Fibroblast of mammary gland (primary cell): ENCODE data around the gene KLHL6.

Experiments
- DNase-seq: peaks from one replicate; pipeline ENCODE4 v3.0.0-alpha.2; 2010; ENCODE audit warnings: low read depth
- H3K4me3 ChIP-seq: 2 replicates; pipeline ENCODE4 v1.5.1; 2011; ENCODE audit warnings: low read depth, mild to moderate bottlenecking, low read length, moderate library complexity; ENCODE audit not compliant: control insufficient read depth
- CTCF ChIP-seq: conservative IDR thresholded peaks from 2 replicates; pipeline ENCODE4 v1.5.1; 2011; ENCODE audit warnings: low read depth, low read length, inconsistent platforms; ENCODE audit not compliant: control insufficient read depth, insufficient read depth

KLHL6 gene

GRCh38 chr3:183566880-183567279 lies 11.4 kb upstream of the KLHL6 start:
- no peak for TF ChIP-seq CTCF
- no peak overlapping the region for H3K4me3 ChIP-seq
- DNase-seq = no peak

DNA sequence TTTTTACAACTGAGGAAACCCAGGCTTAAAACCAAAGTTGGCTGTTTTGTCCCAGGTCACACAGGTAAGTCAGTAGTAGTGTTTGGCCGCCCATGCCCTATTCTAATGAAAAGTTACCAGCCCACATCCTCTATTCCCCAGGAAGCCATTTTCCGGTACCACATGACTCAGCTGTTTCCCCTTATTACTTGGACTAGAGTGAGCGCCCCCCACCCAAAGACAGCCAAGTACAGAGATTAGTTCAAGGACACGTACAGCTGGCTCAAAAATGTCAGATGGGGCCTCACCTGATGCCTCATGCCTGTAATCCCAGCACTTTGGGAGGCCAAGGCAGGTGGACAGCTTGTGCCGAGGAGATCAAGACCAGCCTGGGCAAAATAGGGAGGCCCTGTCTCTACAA lies 8.5 kb upstream of the KLHL6 start:
- TF ChIP-seq CTCF = no peak
- no peak overlapping the region for H3K4me3 ChIP-seq
- DNase-seq = no peak

DNA sequence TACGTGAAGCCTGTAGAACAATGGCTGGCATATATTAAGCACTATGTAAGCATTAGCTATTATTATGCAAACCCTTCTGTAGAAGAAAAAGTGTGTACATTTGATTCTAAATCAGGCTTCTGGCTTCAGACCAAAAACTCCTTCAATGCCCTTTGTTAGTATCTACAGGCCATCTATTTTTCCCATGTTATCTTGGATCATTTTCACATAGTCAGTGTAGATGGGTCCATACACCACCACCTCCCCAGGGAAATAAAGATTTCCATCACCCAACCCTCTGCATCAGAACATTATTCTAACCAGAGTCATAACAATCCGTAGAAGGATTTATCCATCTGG lies 8.0 kb upstream of the KLHL6 start:
- TF ChIP-seq CTCF = no peak
- H3K4me3 ChIP-seq = no peak overlapping the region
- DNase-seq = no peak

DNA sequence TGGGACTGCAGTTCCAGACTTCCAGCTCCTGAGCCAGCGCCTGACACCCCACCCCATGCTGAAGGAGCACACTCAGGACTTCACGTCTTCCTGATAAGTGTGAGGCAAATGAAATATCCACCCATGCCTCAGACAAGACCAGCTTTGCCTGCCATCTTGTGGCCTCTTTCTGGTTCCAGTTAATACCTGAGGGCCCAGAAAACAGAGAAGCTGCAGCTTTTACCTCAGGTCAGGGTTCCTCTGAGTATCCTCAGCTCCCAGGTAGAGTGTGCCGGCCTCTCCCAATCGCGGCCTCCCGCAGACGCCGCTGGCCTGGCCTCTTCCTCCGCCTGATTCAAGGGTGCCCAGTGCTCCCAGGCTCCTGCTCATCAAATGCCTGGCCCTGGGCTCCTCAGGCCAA lies 5.1 kb upstream of the KLHL6 start:
- TF ChIP-seq CTCF = no peak
- H3K4me3 ChIP-seq = no peak overlapping the region
- DNase-seq = no peak

DNA sequence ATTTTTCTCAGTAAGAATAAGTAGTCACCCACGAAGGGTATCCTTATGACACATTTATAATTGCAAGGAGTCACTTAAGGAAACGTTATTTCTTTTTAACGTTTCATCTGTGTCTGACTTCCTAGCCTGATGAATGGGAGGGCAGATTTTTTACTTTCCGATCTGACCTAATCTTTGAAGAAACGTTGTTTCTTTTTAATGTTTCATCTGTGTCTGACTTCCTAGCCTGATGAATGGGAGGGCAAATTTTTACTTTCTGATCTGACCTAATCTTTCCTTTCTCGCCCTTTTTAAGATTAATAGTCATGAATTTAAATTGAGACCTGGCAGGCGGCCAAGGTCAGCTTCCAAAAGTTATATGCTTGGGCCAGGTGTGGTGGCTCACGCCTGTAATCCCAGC lies 3.0 kb upstream of the KLHL6 start:
- no peak for DNase-seq
- TF ChIP-seq CTCF = no peak
- no peak overlapping the region for H3K4me3 ChIP-seq

DNA sequence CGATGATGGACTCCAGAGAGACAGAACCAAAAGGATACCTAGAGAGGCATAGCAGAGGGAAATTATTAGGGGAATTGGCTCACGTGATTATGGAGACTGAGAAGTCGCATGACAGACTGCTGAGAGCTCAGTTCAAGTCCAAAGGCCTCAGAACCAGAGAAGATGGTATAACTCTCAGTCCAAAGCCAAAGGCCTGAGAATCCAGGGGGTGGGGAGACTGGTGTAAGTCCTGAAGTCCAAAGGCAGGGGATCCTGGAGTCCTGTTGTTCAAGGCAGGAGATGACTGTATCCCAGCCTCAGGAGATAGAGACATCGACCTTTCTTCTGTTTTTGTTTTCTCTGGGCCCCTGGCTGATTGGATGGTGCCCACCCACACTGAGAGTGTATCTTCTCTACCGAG lies 1.2 kb upstream of the KLHL6 start:
- DNase-seq = no peak
- TF ChIP-seq CTCF = no peak
- no peak overlapping the region for H3K4me3 ChIP-seq

DNA sequence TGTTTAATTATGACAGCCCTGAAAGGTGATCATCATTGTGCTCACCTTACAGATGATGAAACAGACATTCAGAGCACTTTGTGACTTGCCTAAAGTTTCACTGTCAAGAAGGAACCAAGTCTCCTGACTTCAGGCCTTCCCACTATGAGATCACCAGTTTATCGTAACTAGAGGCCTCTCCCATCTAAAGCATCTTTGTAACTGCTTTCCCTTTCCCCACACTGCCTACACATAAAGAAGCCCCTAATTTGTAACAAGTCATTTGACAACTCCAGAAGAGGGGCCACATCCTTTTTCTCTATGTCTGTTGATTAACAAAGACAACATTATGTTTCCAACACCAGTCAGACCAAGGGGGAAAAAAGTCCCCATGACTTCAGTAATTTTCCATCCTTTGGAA lies 1.1 kb downstream of the KLHL6 start:
- no peak for DNase-seq
- H3K4me3 ChIP-seq = no peak overlapping the region
- no peak for TF ChIP-seq CTCF
